GM23338 (cell line): ENCODE measurements around the gene FAU. TPM values are rescaled to one million over a fixed set of nuclear protein-coding genes. Genes with fewer than 3 reads are reported as not detected.

Source experiments
- ATAC-seq: fragments of 200-7000 bp; cut with Tn5 transposase; 3 replicates; pipeline ENCODE4 v1.9.1; 2020
- DNase-seq: peaks from one replicate; pipeline ENCODE4 v3.0.0-alpha.2; 2015; ENCODE audit warnings: low spot score
- H2AFZ ChIP-seq: fragments of 200-600 bp; sonication (generic); 2 replicates; pipeline ENCODE4 v1.8.0; 2016; ENCODE audit warnings: antibody characterized with exemption, mild to moderate bottlenecking, moderate library complexity
- H3F3A ChIP-seq: fragments of 200-600 bp; sonication (generic); replicated peaks from 2 replicates; pipeline ENCODE4 v1.8.0; 2017; ENCODE audit warnings: antibody characterized with exemption, mixed run types, low read depth
- H3K27ac ChIP-seq: fragments of 200-600 bp; sonication (generic); 2 replicates; pipeline ENCODE4 v1.6.1; 2016; ENCODE audit warnings: low read depth
- H3K27me3 ChIP-seq: fragments of 200-600 bp; sonication (generic); 2 replicates; pipeline ENCODE4 v1.8.0; 2016; ENCODE audit warnings: mild to moderate bottlenecking, mixed run types, moderate library complexity; ENCODE audit not compliant: insufficient read depth
- H3K36me3 ChIP-seq: fragments of 200-600 bp; sonication (generic); 2 replicates; pipeline ENCODE4 v1.8.0; 2016; ENCODE audit warnings: mild to moderate bottlenecking; ENCODE audit not compliant: insufficient read depth
- H3K4me1 ChIP-seq: fragments of 200-600 bp; sonication (generic); 2 replicates; pipeline ENCODE4 v1.8.0; 2016; ENCODE audit warnings: mild to moderate bottlenecking, moderate library complexity; ENCODE audit not compliant: insufficient read depth
- H3K4me2 ChIP-seq: fragments of 200-600 bp; sonication (generic); 2 replicates; pipeline ENCODE4 v1.7.1; 2017; ENCODE audit warnings: mixed run types
- H3K4me3 ChIP-seq: fragments of 200-600 bp; sonication (generic); 2 replicates; pipeline ENCODE4 v1.6.1; 2016; ENCODE audit warnings: mixed run types
- H3K79me2 ChIP-seq: fragments of 200-600 bp; sonication (generic); replicated peaks from 2 replicates; pipeline ENCODE4 v1.8.0; 2017; ENCODE audit warnings: mild to moderate bottlenecking; ENCODE audit not compliant: insufficient read depth
- H3K9me2 ChIP-seq: fragments of 200-600 bp; sonication (generic); 2 replicates; pipeline ENCODE4 v1.8.0; 2017; ENCODE audit not compliant: insufficient read depth
- H4K20me1 ChIP-seq: fragments of 200-600 bp; sonication (generic); replicated peaks from 2 replicates; pipeline ENCODE4 v1.8.0; 2017; ENCODE audit warnings: mild to moderate bottlenecking; ENCODE audit not compliant: insufficient read depth
- H3K27ac Mint-ChIP-seq: 2 replicates; pipeline ENCODE4 v1.8.0; 2020; ENCODE audit warnings: inconsistent platforms, mild to moderate bottlenecking, moderate library complexity, mixed read lengths
- H3K27me3 Mint-ChIP-seq: 3 replicates; pipeline ENCODE4 v1.8.0; 2022; ENCODE audit warnings: low read depth, mild to moderate bottlenecking, moderate library complexity, mixed read lengths, inconsistent platforms; ENCODE audit not compliant: insufficient read depth, poor library complexity
- H3K36me3 Mint-ChIP-seq: 3 replicates; pipeline ENCODE4 v1.8.0; 2021; ENCODE audit warnings: low read depth, mild to moderate bottlenecking, inconsistent platforms, moderate library complexity, mixed read lengths
- H3K4me1 Mint-ChIP-seq: 3 replicates; pipeline ENCODE4 v1.8.0; 2020; ENCODE audit warnings: mild to moderate bottlenecking, inconsistent platforms, mixed read lengths
- H3K4me3 Mint-ChIP-seq: 3 replicates; pipeline ENCODE4 v1.8.0; 2021; ENCODE audit warnings: moderate library complexity, mild to moderate bottlenecking, inconsistent platforms, mixed read lengths
- H3K9me3 Mint-ChIP-seq: 3 replicates; pipeline ENCODE4 v1.8.0; 2020; ENCODE audit warnings: moderate library complexity, mild to moderate bottlenecking, inconsistent platforms, mixed read lengths
- CREB1 ChIP-seq: fragments of 250-450 bp; sonication (Bioruptor Pico); IDR thresholded peaks from 2 replicates; pipeline ENCODE4 v1.5.0; 2020; ENCODE audit warnings: low read depth, mild to moderate bottlenecking, moderate library complexity
- CTCF ChIP-seq, 2 experiments: fragments of 200-600 bp in 1 of 2; sonication (generic) in 1 of 2; conservative IDR thresholded peaks; 2 replicates each; pipeline versions ENCODE4 v1.5.1 to v1.6.1; 2016 to 2017; ENCODE audit warnings: antibody characterized with exemption in 2 of 2, low read depth in 2 of 2, mild to moderate bottlenecking in 2 of 2, moderate library complexity in 1 of 2
- JUNB ChIP-seq: IDR thresholded peaks from one replicate; pipeline ENCODE4 v1.6.1; 2016; ENCODE audit warnings: antibody characterized with exemption; ENCODE audit not compliant: unreplicated experiment
- STAT1 ChIP-seq: IDR thresholded peaks from one replicate; pipeline ENCODE4 v1.6.1; 2016; ENCODE audit warnings: antibody characterized with exemption; ENCODE audit not compliant: unreplicated experiment
- ZNF331 ChIP-seq: fragments of 250-450 bp; sonication (Bioruptor Pico); IDR thresholded peaks from 2 replicates; pipeline ENCODE4 v1.5.0; 2020; ENCODE audit warnings: low read depth, mild to moderate bottlenecking, moderate library complexity
- polyA plus RNA-seq: library from polyadenylated mRNA; unstranded; fragments of >200 nt; fragmentation: Nextera tagmentation; extraction: Ambion mirVana; gene quantifications from 2 replicates; pipeline ENCODE4 v1.2.1, GENCODE V29; 2016
- total RNA-seq: library from RNA; depleted of rRNA; stranded (reverse); fragments of >200 nt; shearing (Covaris generic); gene quantifications from 2 replicates; pipeline ENCODE4 v1.2.3, GENCODE V29; 2014
- TF ChIP-seq, protein P1 (sequence below): fragments of 250-450 bp; sonication (Bioruptor Pico); IDR thresholded peaks from 2 replicates; pipeline ENCODE4 v1.5.0; 2020; ENCODE audit warnings: mild to moderate bottlenecking, moderate library complexity

Gene FAU
- total and polyA plus RNA-seq, 2 experiments from 2014 or later, result 262 to 1,177 TPM

- peaks cover 26% of the 10 kb centered on the region; the same call in 1 of the 2 replicates for H3F3A ChIP-seq
- TF ChIP-seq ZNF331 (CRISPR knock-in tag) (no peak), CREB1 (CRISPR knock-in tag) (no peak), STAT1 (no peak), CTCF (conservative IDR thresholded peaks at IDR 0.05; ENCODE audit: low read depth in 2 of 2) (no peak), JUNB (no peak)
- TF ChIP-seq, protein P1, sequence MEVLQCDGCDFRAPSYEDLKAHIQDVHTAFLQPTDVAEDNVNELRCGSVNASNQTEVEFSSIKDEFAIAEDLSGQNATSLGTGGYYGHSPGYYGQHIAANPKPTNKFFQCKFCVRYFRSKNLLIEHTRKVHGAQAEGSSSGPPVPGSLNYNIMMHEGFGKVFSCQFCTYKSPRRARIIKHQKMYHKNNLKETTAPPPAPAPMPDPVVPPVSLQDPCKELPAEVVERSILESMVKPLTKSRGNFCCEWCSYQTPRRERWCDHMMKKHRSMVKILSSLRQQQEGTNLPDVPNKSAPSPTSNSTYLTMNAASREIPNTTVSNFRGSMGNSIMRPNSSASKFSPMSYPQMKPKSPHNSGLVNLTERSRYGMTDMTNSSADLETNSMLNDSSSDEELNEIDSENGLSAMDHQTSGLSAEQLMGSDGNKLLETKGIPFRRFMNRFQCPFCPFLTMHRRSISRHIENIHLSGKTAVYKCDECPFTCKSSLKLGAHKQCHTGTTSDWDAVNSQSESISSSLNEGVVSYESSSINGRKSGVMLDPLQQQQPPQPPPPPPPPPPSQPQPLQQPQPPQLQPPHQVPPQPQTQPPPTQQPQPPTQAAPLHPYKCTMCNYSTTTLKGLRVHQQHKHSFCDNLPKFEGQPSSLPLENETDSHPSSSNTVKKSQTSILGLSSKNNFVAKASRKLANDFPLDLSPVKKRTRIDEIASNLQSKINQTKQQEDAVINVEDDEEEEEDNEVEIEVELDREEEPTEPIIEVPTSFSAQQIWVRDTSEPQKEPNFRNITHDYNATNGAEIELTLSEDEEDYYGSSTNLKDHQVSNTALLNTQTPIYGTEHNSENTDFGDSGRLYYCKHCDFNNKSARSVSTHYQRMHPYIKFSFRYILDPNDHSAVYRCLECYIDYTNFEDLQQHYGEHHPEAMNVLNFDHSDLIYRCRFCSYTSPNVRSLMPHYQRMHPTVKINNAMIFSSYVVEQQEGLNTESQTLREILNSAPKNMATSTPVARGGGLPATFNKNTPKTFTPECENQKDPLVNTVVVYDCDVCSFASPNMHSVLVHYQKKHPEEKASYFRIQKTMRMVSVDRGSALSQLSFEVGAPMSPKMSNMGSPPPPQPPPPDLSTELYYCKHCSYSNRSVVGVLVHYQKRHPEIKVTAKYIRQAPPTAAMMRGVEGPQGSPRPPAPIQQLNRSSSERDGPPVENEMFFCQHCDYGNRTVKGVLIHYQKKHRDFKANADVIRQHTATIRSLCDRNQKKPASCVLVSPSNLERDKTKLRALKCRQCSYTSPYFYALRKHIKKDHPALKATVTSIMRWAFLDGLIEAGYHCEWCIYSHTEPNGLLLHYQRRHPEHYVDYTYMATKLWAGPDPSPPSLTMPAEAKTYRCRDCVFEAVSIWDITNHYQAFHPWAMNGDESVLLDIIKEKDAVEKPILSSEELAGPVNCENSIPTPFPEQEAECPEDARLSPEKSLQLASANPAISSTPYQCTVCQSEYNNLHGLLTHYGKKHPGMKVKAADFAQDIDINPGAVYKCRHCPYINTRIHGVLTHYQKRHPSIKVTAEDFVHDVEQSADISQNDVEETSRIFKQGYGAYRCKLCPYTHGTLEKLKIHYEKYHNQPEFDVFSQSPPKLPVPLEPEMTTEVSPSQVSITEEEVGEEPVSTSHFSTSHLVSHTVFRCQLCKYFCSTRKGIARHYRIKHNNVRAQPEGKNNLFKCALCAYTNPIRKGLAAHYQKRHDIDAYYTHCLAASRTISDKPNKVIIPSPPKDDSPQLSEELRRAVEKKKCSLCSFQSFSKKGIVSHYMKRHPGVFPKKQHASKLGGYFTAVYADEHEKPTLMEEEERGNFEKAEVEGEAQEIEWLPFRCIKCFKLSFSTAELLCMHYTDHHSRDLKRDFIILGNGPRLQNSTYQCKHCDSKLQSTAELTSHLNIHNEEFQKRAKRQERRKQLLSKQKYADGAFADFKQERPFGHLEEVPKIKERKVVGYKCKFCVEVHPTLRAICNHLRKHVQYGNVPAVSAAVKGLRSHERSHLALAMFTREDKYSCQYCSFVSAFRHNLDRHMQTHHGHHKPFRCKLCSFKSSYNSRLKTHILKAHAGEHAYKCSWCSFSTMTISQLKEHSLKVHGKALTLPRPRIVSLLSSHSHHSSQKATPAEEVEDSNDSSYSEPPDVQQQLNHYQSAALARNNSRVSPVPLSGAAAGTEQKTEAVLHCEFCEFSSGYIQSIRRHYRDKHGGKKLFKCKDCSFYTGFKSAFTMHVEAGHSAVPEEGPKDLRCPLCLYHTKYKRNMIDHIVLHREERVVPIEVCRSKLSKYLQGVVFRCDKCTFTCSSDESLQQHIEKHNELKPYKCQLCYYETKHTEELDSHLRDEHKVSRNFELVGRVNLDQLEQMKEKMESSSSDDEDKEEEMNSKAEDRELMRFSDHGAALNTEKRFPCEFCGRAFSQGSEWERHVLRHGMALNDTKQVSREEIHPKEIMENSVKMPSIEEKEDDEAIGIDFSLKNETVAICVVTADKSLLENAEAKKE (CRISPR knock-in tag), result no peak
- Mint-ChIP-seq H3K4me1 (peaks cover 17% of the 10 kb centered on the region), H3K27ac (no peak overlapping the region), H3K4me3 (no peak overlapping the region; the same call in 2 of the 3 replicates), H3K27me3 (peaks cover 10% of the 10 kb centered on the region), H3K36me3 (peaks cover 64% of the 10 kb centered on the region), H3K9me3 (no peaks in the 10 kb centered on the region; the same call in 2 of the 3 replicates)
- H3K79me2 ChIP-seq, result peaks cover 43% of the 10 kb centered on the region
- H3K27ac ChIP-seq, result no peak overlapping the region
- peaks cover 35% of the 10 kb centered on the region for H4K20me1 ChIP-seq
- H3K9me2 ChIP-seq, result no peaks in the 10 kb centered on the region
- H3K36me3 ChIP-seq, result peaks cover 16% of the 10 kb centered on the region
- H3K4me1 ChIP-seq, result peaks cover 1% of the 10 kb centered on the region; the same call in 1 of the 2 replicates
- no peak overlapping the region for H3K4me2 ChIP-seq
- ATAC-seq (no peak), DNase-seq (no peak)
- H3K27me3 ChIP-seq, result no peaks in the 10 kb centered on the region
- no peak overlapping the region for H2AFZ ChIP-seq
- H3K4me3 ChIP-seq, result no peak overlapping the region
Observed at GRCh38 chr11:65077451-65077850, 44.5 kb downstream of the FAU start.
